ENCODE data around the gene FAAP24. TPM values are rescaled to one million over a fixed set of nuclear protein-coding genes. Genes with fewer than 3 reads are reported as not detected.
"Not testable (repeated sequence)": the region's sequence is repeated elsewhere in the genome, so short reads cannot be mapped to it uniquely, and the experiment has no call there.

Gene FAAP24
- total RNA-seq, 1 donor from 2014 or later: 4.1 TPM

GRCh38 chr19:33000510-33000909 is 28.5 kb downstream of the FAAP24 start:
- Mint-ChIP-seq H3K27me3 (ENCODE audit: low read depth, unreplicated experiment) (no peaks in the 10 kb centered on the region), H3K36me3 (ENCODE audit: low read depth, unreplicated experiment) (peaks cover 12% of the 10 kb centered on the region), H3K9me3 (ENCODE audit: unreplicated experiment) (no peaks in the 10 kb centered on the region), H3K4me3 (ENCODE audit: unreplicated experiment) (no peak overlapping the region), H3K27ac (ENCODE audit: unreplicated experiment) (no peak overlapping the region), H3K4me1 (ENCODE audit: low read depth, unreplicated experiment) (no peaks in the 10 kb centered on the region)
- Histone ChIP-seq H3K79me2 (ENCODE audit: insufficient read depth, low read length) (no peaks in the 10 kb centered on the region), H3K36me3 (ENCODE audit: insufficient read depth, low read length) (no peaks in the 10 kb centered on the region), H4K20me1 (ENCODE audit: insufficient read depth, low read length) (no peaks in the 10 kb centered on the region), H3K27me3 (ENCODE audit: insufficient read depth, low read length) (no peaks in the 10 kb centered on the region), H3K9me3 (ENCODE audit: insufficient read depth, low read depth, low read length) (no peaks in the 10 kb centered on the region), H3K4me3 (ENCODE audit: insufficient read depth, low read depth, low read length) (no peak overlapping the region), H2AFZ (ENCODE audit: low read depth, low read length) (no peak overlapping the region), H3K9ac (ENCODE audit: low read length) (no peak overlapping the region), H3K4me2 (ENCODE audit: low read length) (no peak overlapping the region), H3K27ac (ENCODE audit: low read depth, low read length) (no peak overlapping the region), H3K4me1 (ENCODE audit: insufficient read depth, low read length) (no peaks in the 10 kb centered on the region)
- no peak for DNase-seq (ENCODE audit: low read depth)
- TF ChIP-seq CTCF (IDR thresholded peaks at IDR 0.05; ENCODE audit: insufficient read depth, low read depth, low read length): no peak
- no peak for TF ChIP-seq EZH2 (IDR thresholded peaks at IDR 0.05; ENCODE audit: insufficient read depth, low read length)
- FAIRE-seq: no peak

- FAIRE-seq (no peak), DNase-seq (ENCODE audit: low read depth) (no peak)
- H3K4me1 Mint-ChIP-seq (ENCODE audit: low read depth, unreplicated experiment): no peaks in the 10 kb centered on the region
- H3K36me3 ChIP-seq (ENCODE audit: insufficient read depth, low read length): no peaks in the 10 kb centered on the region
- no peak overlapping the region for H3K27ac ChIP-seq (ENCODE audit: low read depth, low read length)
- no peak for TF ChIP-seq EZH2 (IDR thresholded peaks at IDR 0.05; ENCODE audit: insufficient read depth, low read length)
- no peak for TF ChIP-seq CTCF (IDR thresholded peaks at IDR 0.05; ENCODE audit: insufficient read depth, low read depth, low read length)
- no peak overlapping the region for H3K9ac ChIP-seq (ENCODE audit: low read length)
- H3K36me3 Mint-ChIP-seq (ENCODE audit: low read depth, unreplicated experiment): peaks cover 12% of the 10 kb centered on the region
- no peaks in the 10 kb centered on the region for H3K4me1 ChIP-seq (ENCODE audit: insufficient read depth, low read length)
- H3K79me2 ChIP-seq (ENCODE audit: insufficient read depth, low read length): no peaks in the 10 kb centered on the region
- no peak overlapping the region for H3K4me3 ChIP-seq (ENCODE audit: insufficient read depth, low read depth, low read length)
- no peaks in the 10 kb centered on the region for H3K27me3 ChIP-seq (ENCODE audit: insufficient read depth, low read length)
- no peaks in the 10 kb centered on the region for H4K20me1 ChIP-seq (ENCODE audit: insufficient read depth, low read length)
- H3K9me3 ChIP-seq (ENCODE audit: insufficient read depth, low read depth, low read length): no peaks in the 10 kb centered on the region
- H2AFZ ChIP-seq (ENCODE audit: low read depth, low read length): no peak overlapping the region
- no peak overlapping the region for H3K4me3 Mint-ChIP-seq (ENCODE audit: unreplicated experiment)
- no peaks in the 10 kb centered on the region for H3K9me3 Mint-ChIP-seq (ENCODE audit: unreplicated experiment)
- H3K4me2 ChIP-seq (ENCODE audit: low read length): no peak overlapping the region
- H3K27me3 Mint-ChIP-seq (ENCODE audit: low read depth, unreplicated experiment): no peaks in the 10 kb centered on the region
- H3K27ac Mint-ChIP-seq (ENCODE audit: unreplicated experiment): no peak overlapping the region
These were observed 28.9 kb downstream of the FAAP24 start for GRCh38 chr19:33000910-33001309.

- H3K36me3 ChIP-seq (ENCODE audit: insufficient read depth, low read length); H3K27ac Mint-ChIP-seq (ENCODE audit: unreplicated experiment); H3K4me3 Mint-ChIP-seq (ENCODE audit: unreplicated experiment); H3K27me3 ChIP-seq (ENCODE audit: insufficient read depth, low read length); H3K27ac ChIP-seq (ENCODE audit: low read depth, low read length); H3K9ac ChIP-seq (ENCODE audit: low read length); FAIRE-seq; H3K4me2 ChIP-seq (ENCODE audit: low read length); H3K27me3 Mint-ChIP-seq (ENCODE audit: low read depth, unreplicated experiment); H3K9me3 ChIP-seq (ENCODE audit: insufficient read depth, low read depth, low read length); H3K4me1 ChIP-seq (ENCODE audit: insufficient read depth, low read length); H2AFZ ChIP-seq (ENCODE audit: low read depth, low read length); DNase-seq (ENCODE audit: low read depth); H3K4me1 Mint-ChIP-seq (ENCODE audit: low read depth, unreplicated experiment); H3K4me3 ChIP-seq (ENCODE audit: insufficient read depth, low read depth, low read length); H3K36me3 Mint-ChIP-seq (ENCODE audit: low read depth, unreplicated experiment); H3K9me3 Mint-ChIP-seq (ENCODE audit: unreplicated experiment); H3K79me2 ChIP-seq (ENCODE audit: insufficient read depth, low read length); H4K20me1 ChIP-seq (ENCODE audit: insufficient read depth, low read length): not testable (repeated sequence)
These were observed 30.3 kb downstream of the FAAP24 start for GRCh38 chr19:33002126-33002865.

- not testable (repeated sequence) for H3K4me2 ChIP-seq (ENCODE audit: low read length); DNase-seq (ENCODE audit: low read depth); H3K9me3 ChIP-seq (ENCODE audit: insufficient read depth, low read depth, low read length); H3K4me3 ChIP-seq (ENCODE audit: insufficient read depth, low read depth, low read length); H4K20me1 ChIP-seq (ENCODE audit: insufficient read depth, low read length); H3K27ac ChIP-seq (ENCODE audit: low read depth, low read length); H3K27me3 Mint-ChIP-seq (ENCODE audit: low read depth, unreplicated experiment); FAIRE-seq; H3K4me3 Mint-ChIP-seq (ENCODE audit: unreplicated experiment); H3K36me3 Mint-ChIP-seq (ENCODE audit: low read depth, unreplicated experiment); H3K27me3 ChIP-seq (ENCODE audit: insufficient read depth, low read length); H3K27ac Mint-ChIP-seq (ENCODE audit: unreplicated experiment); H3K9ac ChIP-seq (ENCODE audit: low read length); H3K4me1 ChIP-seq (ENCODE audit: insufficient read depth, low read length); H3K36me3 ChIP-seq (ENCODE audit: insufficient read depth, low read length); H3K9me3 Mint-ChIP-seq (ENCODE audit: unreplicated experiment); H2AFZ ChIP-seq (ENCODE audit: low read depth, low read length); H3K4me1 Mint-ChIP-seq (ENCODE audit: low read depth, unreplicated experiment); H3K79me2 ChIP-seq (ENCODE audit: insufficient read depth, low read length)
These were observed 31.5 kb downstream of the FAAP24 start for GRCh38 chr19:33003424-33004024.
